HG02798 (cell line): Measurements from ENCODE around the gene BRD3.

ENCODE experiments used
- ATAC-seq: cut with Tn5 transposase; IDR thresholded peaks from one replicate; pipeline ENCODE4 v1.9.1; 2021; ENCODE audit warnings: mild to moderate bottlenecking; ENCODE audit not compliant: unreplicated experiment, poor library complexity

Gene BRD3

GRCh38 chr9:134025606-134026541, 42.0 kb downstream of the BRD3 start:
- ATAC-seq: peak; percentile 40

GRCh38 chr9:134024828-134025605, 42.8 kb downstream of the BRD3 start, which contains the start of gene BRD3OS:
BRD3OS (plus strand) TSS chr9:134025481; CDS start chr9:134026748, 1,267 bp downstream.
- peak; percentile 90 for ATAC-seq

GRCh38 chr9:134024214-134024792, 43.5 kb downstream of the BRD3 start:
- ATAC-seq: no peak

GRCh38 chr9:134014946-134015345, 52.9 kb downstream of the BRD3 start:
- no peak for ATAC-seq

- no peak for ATAC-seq
Measured at GRCh38 chr9:134011401-134011800, 56.4 kb downstream of the BRD3 start.

GRCh38 chr9:134010310-134011173, 57.3 kb downstream of the BRD3 start:
- no peak for ATAC-seq

GRCh38 chr9:134007571-134007970, 60.3 kb downstream of the BRD3 start:
- ATAC-seq: no peak

- ATAC-seq: no peak
Measured at GRCh38 chr9:134007150-134007549, 60.7 kb downstream of the BRD3 start.

- no peak for ATAC-seq
Measured at GRCh38 chr9:134005381-134005780, 62.4 kb downstream of the BRD3 start.

GRCh38 chr9:134004881-134005280, 62.9 kb downstream of the BRD3 start:
- no peak for ATAC-seq

- no peak for ATAC-seq
Measured at GRCh38 chr9:134004131-134004873, 63.5 kb downstream of the BRD3 start.

- no peak for ATAC-seq
Measured at GRCh38 chr9:134003237-134003636, 64.6 kb downstream of the BRD3 start.

GRCh38 chr9:134002796-134003195, 65.0 kb downstream of the BRD3 start:
- ATAC-seq: no peak

- no peak for ATAC-seq
Measured at GRCh38 chr9:133999851-134000265, 68.0 kb downstream of the BRD3 start.

- no peak for ATAC-seq
Measured at GRCh38 chr9:133998915-133999595, 68.8 kb downstream of the BRD3 start.

- no peak for ATAC-seq
Measured at GRCh38 chr9:133997584-133997983, 70.2 kb downstream of the BRD3 start.

- no peak for ATAC-seq
Measured at GRCh38 chr9:133996531-133997520, 71.0 kb downstream of the BRD3 start.
